Measurements from ENCODE around the gene TACR3.
"Not testable (repeated sequence)": the region's sequence is repeated elsewhere in the genome, so short reads cannot be mapped to it uniquely, and the experiment has no call there.

The TACR3 gene, protein sequence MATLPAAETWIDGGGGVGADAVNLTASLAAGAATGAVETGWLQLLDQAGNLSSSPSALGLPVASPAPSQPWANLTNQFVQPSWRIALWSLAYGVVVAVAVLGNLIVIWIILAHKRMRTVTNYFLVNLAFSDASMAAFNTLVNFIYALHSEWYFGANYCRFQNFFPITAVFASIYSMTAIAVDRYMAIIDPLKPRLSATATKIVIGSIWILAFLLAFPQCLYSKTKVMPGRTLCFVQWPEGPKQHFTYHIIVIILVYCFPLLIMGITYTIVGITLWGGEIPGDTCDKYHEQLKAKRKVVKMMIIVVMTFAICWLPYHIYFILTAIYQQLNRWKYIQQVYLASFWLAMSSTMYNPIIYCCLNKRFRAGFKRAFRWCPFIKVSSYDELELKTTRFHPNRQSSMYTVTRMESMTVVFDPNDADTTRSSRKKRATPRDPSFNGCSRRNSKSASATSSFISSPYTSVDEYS

GRCh38 chr4:103719830-103720207, at the start of gene TACR3:
TACR3 (minus strand) TSS chr4:103719985; CDS start chr4:103719675, 310 bp downstream.
- DNase-seq = no peak

GRCh38 chr4:103757631-103758030, 37.8 kb upstream of the TACR3 start:
- DNase-seq = no peak

DNA sequence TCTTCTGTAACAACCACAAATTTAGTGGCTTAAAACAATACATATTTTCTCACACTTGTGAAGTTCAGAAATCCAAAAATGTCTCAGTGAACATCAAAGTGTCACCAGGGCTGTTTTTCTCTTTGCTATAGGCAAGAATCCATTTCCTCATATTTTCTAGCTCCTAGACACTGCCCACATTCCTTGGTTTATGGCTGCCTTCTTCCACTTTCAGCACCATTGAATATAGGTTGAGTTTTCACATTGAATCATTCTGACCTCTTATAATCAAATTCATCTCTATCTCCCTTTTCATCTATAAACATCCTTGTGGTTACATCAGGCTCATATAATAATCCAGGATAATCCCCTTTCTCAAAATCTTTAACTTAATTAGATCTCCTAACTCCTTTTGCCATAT, 37.0 kb upstream of the TACR3 start:
- no peak for DNase-seq

DNA sequence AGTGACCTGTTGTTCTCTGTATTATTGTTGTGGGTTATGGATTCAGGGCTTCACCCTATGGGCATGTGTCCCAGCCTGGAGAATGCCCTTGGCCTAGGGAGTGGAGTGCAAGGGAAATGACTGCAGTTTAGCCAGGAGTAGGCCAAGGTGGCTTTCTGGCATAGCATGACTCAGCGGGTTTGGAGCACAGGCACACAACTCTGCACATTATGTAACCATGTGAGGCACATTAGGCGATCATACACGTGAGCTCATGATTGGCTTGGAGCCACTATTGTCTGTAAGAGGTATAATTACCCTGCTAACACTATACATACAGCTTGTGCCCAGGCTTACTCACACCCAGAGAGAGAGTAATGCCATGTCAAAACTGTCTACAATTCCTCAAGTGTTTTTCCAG, 35.1 kb upstream of the TACR3 start:
- DNase-seq = no peak

GRCh38 chr4:103753868-103754653, 34.3 kb upstream of the TACR3 start:
- no peak for DNase-seq

DNA sequence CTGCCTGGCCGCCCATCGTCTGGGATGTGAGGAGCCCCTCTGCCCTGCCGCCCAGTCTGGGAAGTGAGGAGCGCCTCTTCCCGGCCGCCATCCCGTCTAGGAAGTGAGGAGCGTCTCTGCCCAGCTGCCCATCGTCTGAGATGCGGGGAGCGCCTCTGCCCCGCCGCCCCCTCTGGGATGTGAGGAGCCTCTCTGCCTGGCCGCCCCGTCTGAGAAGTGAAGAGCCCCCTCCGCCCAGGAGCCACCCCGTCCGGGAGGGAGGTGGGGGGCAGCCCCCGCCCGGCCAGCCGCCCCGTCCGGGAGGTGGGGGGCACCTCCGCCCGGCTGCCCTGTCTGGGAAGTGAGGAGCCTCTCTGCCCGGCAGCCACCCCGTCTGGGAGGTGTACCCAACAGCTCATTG, 3.4 kb upstream of the TACR3 start:
- DNase-seq = not testable (repeated sequence)

GRCh38 chr4:103721251-103721650, 1.5 kb upstream of the TACR3 start:
- no peak for DNase-seq

DNA sequence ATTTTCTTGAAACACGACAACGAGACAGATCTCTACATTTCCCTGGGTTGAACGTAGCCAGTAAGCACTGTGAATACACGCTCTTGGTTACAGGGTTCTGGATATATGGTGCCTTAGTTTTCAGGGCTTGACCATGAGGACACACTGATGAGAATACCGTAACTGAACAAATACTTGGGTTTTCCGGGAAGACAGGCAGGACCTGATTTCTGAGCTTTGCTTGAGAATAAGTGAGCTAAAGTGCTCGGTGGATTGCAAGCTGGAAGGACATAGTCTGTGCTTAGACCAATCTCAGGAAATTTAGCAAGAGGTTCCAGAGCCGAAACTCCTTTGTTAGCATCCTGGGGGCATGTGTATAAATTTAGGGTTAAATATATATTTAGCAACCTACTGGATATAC, 876 bp upstream of the TACR3 start:
- no peak for DNase-seq

GRCh38 chr4:103719105-103719829, 518 bp downstream of the TACR3 start:
- DNase-seq = no peak

GRCh38 chr4:103692615-103693014, 27.2 kb downstream of the TACR3 start:
- no peak for DNase-seq

DNA sequence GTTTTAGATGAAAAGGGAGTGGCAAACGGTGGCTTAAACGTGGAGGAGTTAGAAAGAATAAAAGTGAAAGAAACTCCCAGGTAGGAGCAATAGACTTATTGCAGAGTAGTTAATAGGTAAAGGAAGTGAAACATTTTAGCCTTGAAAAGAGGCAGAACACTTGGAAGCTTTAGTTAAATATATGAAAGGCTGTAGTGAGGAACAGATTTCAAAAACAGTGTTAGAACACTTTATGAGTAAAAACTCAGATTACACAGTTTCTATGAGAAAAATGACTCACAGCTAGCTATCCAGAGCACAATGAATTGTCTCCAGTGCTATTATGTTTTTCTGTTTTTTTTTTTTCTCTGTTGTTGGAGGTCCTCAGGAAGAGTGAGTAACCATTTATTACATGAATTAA, 45.8 kb downstream of the TACR3 start:
- no peak for DNase-seq

GRCh38 chr4:103666764-103667163, 53.0 kb downstream of the TACR3 start:
- not testable (repeated sequence) for DNase-seq

- DNase-seq = no peak
These were observed 55.2 kb downstream of the TACR3 start for GRCh38 chr4:103664436-103665075.

DNA sequence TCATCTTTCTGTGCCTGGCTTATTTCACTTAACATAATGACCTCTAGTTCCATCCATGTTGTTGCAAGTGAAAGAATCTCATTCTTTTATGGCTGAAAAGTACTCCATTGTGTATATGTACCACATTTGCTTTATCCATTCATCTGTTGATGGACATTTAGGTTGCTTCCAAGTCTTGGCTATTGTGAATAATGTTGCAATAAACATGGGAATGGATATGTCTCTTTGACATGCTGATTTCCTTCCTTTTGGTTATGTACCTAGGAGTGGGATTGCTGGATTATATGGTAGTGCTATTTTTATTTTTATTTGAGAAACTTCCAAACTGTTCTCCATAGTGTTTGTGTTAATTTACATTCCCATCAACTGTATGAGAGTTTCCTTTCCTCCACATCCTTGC, 71.2 kb downstream of the TACR3 start:
- no peak for DNase-seq

GRCh38 chr4:103645991-103646390, 73.8 kb downstream of the TACR3 start:
- DNase-seq = no peak

DNA sequence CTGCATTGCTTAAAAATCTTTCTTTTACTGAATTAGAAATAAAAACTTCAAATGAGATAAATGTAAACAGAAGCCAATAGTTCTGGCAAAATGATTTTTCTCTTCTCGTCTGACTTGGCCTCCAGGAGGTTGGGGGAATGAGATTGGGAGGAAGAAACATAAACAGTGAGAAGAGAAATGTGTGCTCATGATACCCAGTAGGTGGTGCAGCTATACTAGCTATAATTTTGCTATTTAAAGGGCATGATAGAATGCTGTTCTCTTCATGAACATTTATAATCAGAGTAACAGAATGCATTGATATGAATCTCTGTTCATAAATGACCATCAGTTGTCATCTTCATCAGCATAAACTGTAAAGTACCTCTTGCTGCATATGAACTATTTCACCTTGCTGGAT, 85.5 kb downstream of the TACR3 start:
- no peak for DNase-seq

GRCh38 chr4:103626296-103626695, 93.5 kb downstream of the TACR3 start:
- no peak for DNase-seq

DNA sequence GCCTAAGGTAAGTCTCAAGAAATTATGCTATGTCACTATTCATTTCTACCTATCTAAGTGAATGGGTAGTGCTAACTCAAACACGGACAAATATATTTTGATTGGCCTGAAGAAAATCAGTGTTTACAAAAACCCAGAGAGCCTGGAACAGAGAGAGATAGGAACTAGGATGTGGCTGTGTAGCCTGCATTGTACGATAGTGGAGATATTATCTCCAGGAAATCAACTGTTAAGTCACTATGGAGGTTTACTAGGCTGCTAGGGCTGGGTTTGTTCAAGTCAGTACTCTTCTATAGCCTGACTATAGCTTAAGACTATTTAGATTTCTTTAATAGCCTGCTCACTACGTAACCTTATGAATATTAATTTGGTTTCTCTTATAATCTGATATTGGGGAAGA, 127.9 kb downstream of the TACR3 start:
- no peak for DNase-seq

GRCh38 chr4:103567591-103567990, 152.2 kb downstream of the TACR3 start:
- DNase-seq = no peak

GRCh38 chr4:103559178-103559577, 160.6 kb downstream of the TACR3 start:
- DNase-seq = not testable (repeated sequence)

Measured in NCI-H1048 (cell line).